ENCODE data around the gene ANKRD61.
A peak's percentile ranks its signal among the peaks of the same experiment; 100 is the strongest.
"Not testable (repeated sequence)": the region's sequence is repeated elsewhere in the genome, so short reads cannot be mapped to it uniquely, and the experiment has no call there.

ANKRD61 gene

GRCh38 chr7:6030988-6031387 is at the start of gene ANKRD61:
Gene ANKRD61 (plus strand): TSS chr7:6031376. CDS start chr7:6031376, 0 bp downstream.
- in situ Hi-C loops (cut with MboI; ENCODE audit: low pct_unique_long_range_greater_than_20kb, low sequenced_read_pairs) = no loop called here
- no peak for DNase-seq

GRCh38 chr7:5987061-5987460 is 44.1 kb upstream of the ANKRD61 start:
- in situ Hi-C loops (cut with MboI; ENCODE audit: low pct_unique_long_range_greater_than_20kb, low sequenced_read_pairs); DNase-seq: not testable (repeated sequence)

- in situ Hi-C loops (cut with MboI; ENCODE audit: low pct_unique_long_range_greater_than_20kb, low sequenced_read_pairs) = no loop called here
- peak; percentile 86 for DNase-seq
These were observed 33.9 kb upstream of the ANKRD61 start for GRCh38 chr7:5997210-5997808.

GRCh38 chr7:6007386-6007785 is 23.8 kb upstream of the ANKRD61 start:
- no peak for DNase-seq
- in situ Hi-C loops (cut with MboI; ENCODE audit: low pct_unique_long_range_greater_than_20kb, low sequenced_read_pairs) = no loop called here

- in situ Hi-C loops (cut with MboI; ENCODE audit: low pct_unique_long_range_greater_than_20kb, low sequenced_read_pairs) = not testable (repeated sequence)
- DNase-seq = peak; percentile 13
These were observed 23.2 kb upstream of the ANKRD61 start for GRCh38 chr7:6007835-6008590.

- peak; percentile 99 for DNase-seq
- in situ Hi-C loops (cut with MboI; ENCODE audit: low pct_unique_long_range_greater_than_20kb, low sequenced_read_pairs) = no loop called here
These were observed 22.2 kb upstream of the ANKRD61 start, which contains the start of the genes AIMP2 and PMS2 for GRCh38 chr7:6008668-6009611. Gene AIMP2 (plus strand): TSS chr7:6009272. CDS start chr7:6009364, 92 bp downstream. Gene PMS2 (minus strand): TSS chr7:6009049. CDS start chr7:6009019, 30 bp downstream.

- in situ Hi-C loops (cut with MboI; ENCODE audit: low pct_unique_long_range_greater_than_20kb, low sequenced_read_pairs); DNase-seq: not testable (repeated sequence)
These were observed 20.8 kb upstream of the ANKRD61 start for GRCh38 chr7:6010370-6010769.

- DNase-seq = no peak
- in situ Hi-C loops (cut with MboI; ENCODE audit: low pct_unique_long_range_greater_than_20kb, low sequenced_read_pairs) = no loop called here
These were observed 19.6 kb upstream of the ANKRD61 start for GRCh38 chr7:6011541-6011940.

- no peak for DNase-seq
- in situ Hi-C loops (cut with MboI; ENCODE audit: low pct_unique_long_range_greater_than_20kb, low sequenced_read_pairs) = no loop called here
These were observed 18.6 kb upstream of the ANKRD61 start for GRCh38 chr7:6012355-6013104.

- in situ Hi-C loops (cut with MboI; ENCODE audit: low pct_unique_long_range_greater_than_20kb, low sequenced_read_pairs) = no loop called here
- DNase-seq = no peak
These were observed 15.1 kb upstream of the ANKRD61 start for GRCh38 chr7:6015917-6016652.

GRCh38 chr7:6016653-6016966 is 14.6 kb upstream of the ANKRD61 start:
- DNase-seq = no peak
- in situ Hi-C loops (cut with MboI; ENCODE audit: low pct_unique_long_range_greater_than_20kb, low sequenced_read_pairs) = no loop called here

GRCh38 chr7:6020371-6021286 is 10.5 kb upstream of the ANKRD61 start:
- no peak for DNase-seq
- in situ Hi-C loops (cut with MboI; ENCODE audit: low pct_unique_long_range_greater_than_20kb, low sequenced_read_pairs) = no loop called here

GRCh38 chr7:6022707-6023106 is 8.5 kb upstream of the ANKRD61 start:
- in situ Hi-C loops (cut with MboI; ENCODE audit: low pct_unique_long_range_greater_than_20kb, low sequenced_read_pairs) = no loop called here
- DNase-seq = no peak

GRCh38 chr7:6023974-6024435 is 7.2 kb upstream of the ANKRD61 start:
- in situ Hi-C loops (cut with MboI; ENCODE audit: low pct_unique_long_range_greater_than_20kb, low sequenced_read_pairs) = no loop called here
- DNase-seq = peak; percentile 17

GRCh38 chr7:6026011-6026819 is 5.0 kb upstream of the ANKRD61 start:
- in situ Hi-C loops (cut with MboI; ENCODE audit: low pct_unique_long_range_greater_than_20kb, low sequenced_read_pairs) = no loop called here
- peak; percentile 63 for DNase-seq

- in situ Hi-C loops (cut with MboI; ENCODE audit: low pct_unique_long_range_greater_than_20kb, low sequenced_read_pairs) = no loop called here
- DNase-seq = peak; percentile 52
These were observed 4.3 kb upstream of the ANKRD61 start for GRCh38 chr7:6026820-6027311.

Measured in KBM-7 (cell line).